HepG2 (cell line): Measurements from ENCODE around the gene ZNF749. TPM values are rescaled to one million over a fixed set of nuclear protein-coding genes. Genes with fewer than 3 reads are reported as not detected.

Experiments
- ARNTL ChIP-seq: sonication (generic); formaldehyde crosslinking; IDR thresholded peaks from 2 replicates; pipeline ENCODE4 v1.4.0; 2020; ENCODE audit warnings: mild to moderate bottlenecking, missing genetic modification reagents
- ATF2 ChIP-seq: sonication (generic); formaldehyde crosslinking; IDR thresholded peaks from 2 replicates; pipeline ENCODE4 v1.4.0; 2020; ENCODE audit warnings: missing genetic modification reagents
- HOXA3 ChIP-seq: sonication (generic); formaldehyde crosslinking; IDR thresholded peaks from 2 replicates; pipeline ENCODE4 v1.5.0; 2020; ENCODE audit warnings: missing genetic modification reagents
- MEF2D ChIP-seq: sonication (generic); formaldehyde crosslinking; IDR thresholded peaks from 2 replicates; pipeline ENCODE4 v1.5.1; 2020; ENCODE audit warnings: mild to moderate bottlenecking, missing genetic modification reagents
- PBX2 ChIP-seq: IDR thresholded peaks from 2 replicates; pipeline ENCODE4 v1.6.1; 2016; ENCODE audit warnings: control low read depth
- TAF1 ChIP-seq: sonication (generic); formaldehyde crosslinking; IDR thresholded peaks from 2 replicates; pipeline ENCODE4 v1.4.0; 2020; ENCODE audit warnings: missing genetic modification reagents
- TRAFD1 ChIP-seq: sonication (generic); formaldehyde crosslinking; IDR thresholded peaks from 2 replicates; pipeline ENCODE4 v1.5.1; 2020; ENCODE audit warnings: missing genetic modification reagents, mild to moderate bottlenecking, borderline replicate concordance
- ZNF160 ChIP-seq: sonication (generic); formaldehyde crosslinking; IDR thresholded peaks from 2 replicates; pipeline ENCODE4 v1.8.0; 2022; ENCODE audit warnings: mild to moderate bottlenecking, inconsistent platforms, missing genetic modification reagents
- ZNF768 ChIP-seq: sonication (generic); formaldehyde crosslinking; IDR thresholded peaks from 2 replicates; pipeline ENCODE4 v1.4.0; 2020; ENCODE audit warnings: missing genetic modification reagents
- ZNF772 ChIP-seq: sonication (generic); formaldehyde crosslinking; IDR thresholded peaks from 2 replicates; pipeline ENCODE4 v1.5.0; 2020; ENCODE audit warnings: mild to moderate bottlenecking, missing genetic modification reagents
- polyA plus RNA-seq, 8 experiments: library from polyadenylated mRNA; depleted of rRNA in 3 of 8; stranded (reverse) in 7 of 8; unstranded in 1 of 8; fragments of >200 nt; fragmentation: Illumina TruSeq in 4 of 8; extraction: Trizol in 4 of 8; gene quantifications; 2 replicates each; pipeline versions ENCODE4 v1.2.1 to v1.2.3, GENCODE V29; 2011 to 2016; ENCODE audit warnings: low read depth in 4 of 8, missing spikeins in 1 of 8, mixed read lengths in 1 of 8; ENCODE audit not compliant: insufficient read depth in 1 of 8
- total RNA-seq, 5 experiments: library from RNA; depleted of rRNA; stranded (reverse); fragments of >200 nt; fragmentation: Illumina TruSeq; extraction: Trizol; gene quantifications; 2 replicates each; pipeline ENCODE4 v1.2.3, GENCODE V29; 2016; ENCODE audit warnings: low read depth in 1 of 5
- TF ChIP-seq, protein P1 (sequence below), 2 experiments: fragments of 450-650 bp in 1 of 2; sonication (generic) in 1 of 2; formaldehyde crosslinking in 1 of 2; IDR thresholded peaks; 2 replicates each; pipeline versions ENCODE4 v1.6.1 to v1.8.0; 2016 to 2022; ENCODE audit warnings: antibody characterized with exemption in 1 of 2, mild to moderate bottlenecking in 1 of 2, missing genetic modification reagents in 1 of 2
- TF ChIP-seq, protein P2 (sequence below): sonication (generic); formaldehyde crosslinking; IDR thresholded peaks from 2 replicates; pipeline ENCODE4 v1.5.0; 2020; ENCODE audit warnings: mild to moderate bottlenecking, missing genetic modification reagents, borderline replicate concordance

ZNF749 gene
- total and polyA plus RNA-seq, 2 of the 13 experiments (the other 11 are each of a cell fraction or from before 2014, with no cell fraction given), result 18.9 to 21.0 TPM

DNA sequence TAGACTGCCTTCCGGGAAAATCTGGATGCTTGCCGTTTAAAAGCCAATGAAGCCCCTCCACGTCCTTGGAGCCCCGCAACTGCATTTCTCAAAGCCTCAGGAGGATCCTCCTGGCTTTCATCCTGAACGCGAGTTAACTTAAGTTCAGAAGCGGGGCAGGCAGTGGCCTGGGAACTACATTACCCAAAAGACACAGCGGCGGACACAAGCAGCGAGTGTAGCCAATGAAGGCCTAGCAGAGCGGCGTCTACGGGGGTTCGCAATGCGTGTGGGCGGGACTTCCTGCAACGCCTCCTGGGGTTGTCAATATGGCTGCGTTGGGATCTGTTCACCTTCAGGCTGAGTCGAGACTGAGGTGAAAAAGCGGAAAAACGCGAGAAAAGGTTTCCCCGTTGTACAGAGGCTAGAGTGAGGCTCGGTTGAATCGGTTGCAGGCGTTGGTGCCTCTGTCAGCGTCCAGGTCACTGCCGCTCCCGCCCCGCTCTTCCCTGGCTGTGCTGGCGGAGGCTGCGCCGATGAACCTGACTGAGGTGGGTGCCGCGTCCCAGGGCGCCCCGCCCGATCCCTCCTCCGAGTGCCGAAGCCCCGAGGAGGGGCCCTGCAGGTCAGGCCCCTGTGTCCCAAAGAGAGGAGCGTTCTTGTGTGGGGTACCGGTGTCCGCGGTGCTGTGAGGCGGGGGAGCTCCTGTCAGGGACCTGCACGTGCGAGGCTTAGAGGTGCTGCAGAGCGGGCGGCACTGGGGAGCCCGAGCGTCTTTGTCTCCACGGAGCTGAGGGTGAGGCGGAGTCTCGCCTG is 24.1 kb upstream of the ZNF749 start, which contains the start of gene ZNF17 (continued):
- TF ChIP-seq, protein P1, sequence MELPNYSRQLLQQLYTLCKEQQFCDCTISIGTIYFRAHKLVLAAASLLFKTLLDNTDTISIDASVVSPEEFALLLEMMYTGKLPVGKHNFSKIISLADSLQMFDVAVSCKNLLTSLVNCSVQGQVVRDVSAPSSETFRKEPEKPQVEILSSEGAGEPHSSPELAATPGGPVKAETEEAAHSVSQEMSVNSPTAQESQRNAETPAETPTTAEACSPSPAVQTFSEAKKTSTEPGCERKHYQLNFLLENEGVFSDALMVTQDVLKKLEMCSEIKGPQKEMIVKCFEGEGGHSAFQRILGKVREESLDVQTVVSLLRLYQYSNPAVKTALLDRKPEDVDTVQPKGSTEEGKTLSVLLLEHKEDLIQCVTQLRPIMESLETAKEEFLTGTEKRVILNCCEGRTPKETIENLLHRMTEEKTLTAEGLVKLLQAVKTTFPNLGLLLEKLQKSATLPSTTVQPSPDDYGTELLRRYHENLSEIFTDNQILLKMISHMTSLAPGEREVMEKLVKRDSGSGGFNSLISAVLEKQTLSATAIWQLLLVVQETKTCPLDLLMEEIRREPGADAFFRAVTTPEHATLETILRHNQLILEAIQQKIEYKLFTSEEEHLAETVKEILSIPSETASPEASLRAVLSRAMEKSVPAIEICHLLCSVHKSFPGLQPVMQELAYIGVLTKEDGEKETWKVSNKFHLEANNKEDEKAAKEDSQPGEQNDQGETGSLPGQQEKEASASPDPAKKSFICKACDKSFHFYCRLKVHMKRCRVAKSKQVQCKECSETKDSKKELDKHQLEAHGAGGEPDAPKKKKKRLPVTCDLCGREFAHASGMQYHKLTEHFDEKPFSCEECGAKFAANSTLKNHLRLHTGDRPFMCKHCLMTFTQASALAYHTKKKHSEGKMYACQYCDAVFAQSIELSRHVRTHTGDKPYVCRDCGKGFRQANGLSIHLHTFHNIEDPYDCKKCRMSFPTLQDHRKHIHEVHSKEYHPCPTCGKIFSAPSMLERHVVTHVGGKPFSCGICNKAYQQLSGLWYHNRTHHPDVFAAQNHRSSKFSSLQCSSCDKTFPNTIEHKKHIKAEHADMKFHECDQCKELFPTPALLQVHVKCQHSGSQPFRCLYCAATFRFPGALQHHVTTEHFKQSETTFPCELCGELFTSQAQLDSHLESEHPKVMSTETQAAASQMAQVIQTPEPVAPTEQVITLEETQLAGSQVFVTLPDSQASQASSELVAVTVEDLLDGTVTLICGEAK (IDR thresholded peaks at IDR 0.05), result no peak
- TF ChIP-seq, protein P1 (CRISPR knock-in tag; IDR thresholded peaks at IDR 0.05), result peak; percentile 40; the same call in 1 of the 2 replicates
- TF ChIP-seq ZNF772 (CRISPR knock-in tag) (peak; percentile 83; the same call in 1 of the 2 replicates), ARNTL (CRISPR knock-in tag) (0 out of 2 replicates have a peak, but pooled peaks have one; percentile 4), ZNF160 (no peak), PBX2 (peak; percentile 88), ATF2 (peak; percentile 33; the same call in 1 of the 2 replicates), TRAFD1 (no peak), HOXA3 (CRISPR knock-in tag) (peak; percentile 93), TAF1 (CRISPR knock-in tag) (peak; percentile 66; the same call in 1 of the 2 replicates), ZNF768 (CRISPR knock-in tag) (peak; percentile 60; the same call in 1 of the 2 replicates), MEF2D (no peak)
- TF ChIP-seq, protein P2, sequence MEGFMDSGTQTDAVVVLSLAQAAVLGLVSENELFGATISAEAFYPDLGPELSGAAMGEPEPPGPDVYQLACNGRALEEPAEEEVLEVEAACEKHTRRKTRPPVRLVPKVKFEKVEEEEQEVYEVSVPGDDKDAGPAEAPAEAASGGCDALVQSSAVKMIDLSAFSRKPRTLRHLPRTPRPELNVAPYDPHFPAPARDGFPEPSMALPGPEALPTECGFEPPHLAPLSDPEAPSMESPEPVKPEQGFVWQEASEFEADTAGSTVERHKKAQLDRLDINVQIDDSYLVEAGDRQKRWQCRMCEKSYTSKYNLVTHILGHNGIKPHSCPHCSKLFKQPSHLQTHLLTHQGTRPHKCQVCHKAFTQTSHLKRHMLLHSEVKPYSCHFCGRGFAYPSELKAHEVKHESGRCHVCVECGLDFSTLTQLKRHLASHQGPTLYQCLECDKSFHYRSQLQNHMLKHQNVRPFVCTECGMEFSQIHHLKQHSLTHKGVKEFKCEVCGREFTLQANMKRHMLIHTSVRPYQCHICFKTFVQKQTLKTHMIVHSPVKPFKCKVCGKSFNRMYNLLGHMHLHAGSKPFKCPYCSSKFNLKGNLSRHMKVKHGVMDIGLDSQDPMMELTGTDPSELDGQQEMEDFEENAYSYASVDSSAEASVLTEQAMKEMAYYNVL (CRISPR knock-in tag), result peak; percentile 44; the same call in 1 of the 2 replicates
